Esophagus muscularis mucosa (tissue), 4 donors: ENCODE data around the gene KRTAP29-1. TPM values are rescaled to one million over a fixed set of nuclear protein-coding genes. Genes with fewer than 3 reads are reported as not detected.

Source experiments
- DNase-seq: peaks from one replicate; pipeline ENCODE4 v3.0.0-alpha.2; 2017; ENCODE audit errors: extremely low spot score
- H3K27ac ChIP-seq, 4 donors: fragments of 200-600 bp; sonication (generic); replicated peaks in 1 of 4; 1 replicate in 3 of 4; 2 replicates in 1 of 4; pipeline ENCODE4 v1.5.1; 2016 to 2019; ENCODE audit warnings: mild to moderate bottlenecking in 1 of 4
- H3K27me3 ChIP-seq, 4 donors: fragments of 200-600 bp; sonication (generic); one replicate each; pipeline versions ENCODE4 v1.5.1 to v1.6.0; 2016 to 2019
- H3K36me3 ChIP-seq, 4 donors: fragments of 200-600 bp; sonication (generic); one replicate each; pipeline ENCODE4 v1.5.1; 2016 to 2019
- H3K4me1 ChIP-seq, 4 donors: fragments of 200-600 bp; sonication (generic); one replicate each; pipeline ENCODE4 v1.5.1; 2016 to 2019
- H3K4me3 ChIP-seq, 4 donors: fragments of 200-600 bp; sonication (generic); 1 replicate in 2 of 4; 2 replicates in 2 of 4; pipeline ENCODE4 v1.5.1; 2016 to 2019; ENCODE audit warnings: mild to moderate bottlenecking in 4 of 4, moderate library complexity in 1 of 4
- H3K9me3 ChIP-seq, 4 donors: fragments of 200-600 bp; sonication (generic); 1 replicate in 3 of 4; 2 replicates in 1 of 4; pipeline ENCODE4 v1.5.1; 2016 to 2019
- EP300 ChIP-seq: sonication (generic); formaldehyde crosslinking; IDR thresholded peaks from one replicate; pipeline ENCODE4 v1.6.1; 2017; ENCODE audit warnings: antibody characterized with exemption
- POLR2A ChIP-seq: fragments of 450-650 bp; IDR thresholded peaks from one replicate; pipeline ENCODE4 v1.6.1; 2017; ENCODE audit warnings: antibody characterized with exemption, moderate library complexity, mild to moderate bottlenecking, low read depth
- POLR2AphosphoS5 ChIP-seq, 2 donors: sonication (generic); formaldehyde crosslinking; IDR thresholded peaks; one replicate each; pipeline ENCODE4 v1.6.1; 2017; ENCODE audit warnings: antibody characterized with exemption in 2 of 2
- WGBS: methylation state at CpG from one replicate; pipeline ENCODE4 v1.1.5; 2018; 5-methylcytosine and 5-hydroxymethylcytosine counted together
- intact Hi-C: fragments of 100-400 bp; cut with DNase I; formaldehyde crosslinking; loops from one replicate; pipeline ENCODE4 v1.15.1; 2023
- total RNA-seq, 4 donors: library from RNA; depleted of rRNA; stranded (reverse); fragments of >200 nt; gene quantifications; one replicate each; pipeline versions ENCODE4 v1.1.0 to v1.2.1, GENCODE V29; 2016
- TF ChIP-seq, protein P1 (sequence below), 3 experiments: fragments of 200-600 bp in 2 of 3; fragments of 450-650 bp in 1 of 3; sonication (generic) in 2 of 3; IDR thresholded peaks; one replicate each; pipeline ENCODE4 v1.5.1; 2017 to 2019; ENCODE audit warnings: antibody characterized with exemption in 3 of 3, mild to moderate bottlenecking in 2 of 3, moderate library complexity in 1 of 3

Gene KRTAP29-1
- total RNA-seq, 4 donors from 2014 or later, result not detected

DNA sequence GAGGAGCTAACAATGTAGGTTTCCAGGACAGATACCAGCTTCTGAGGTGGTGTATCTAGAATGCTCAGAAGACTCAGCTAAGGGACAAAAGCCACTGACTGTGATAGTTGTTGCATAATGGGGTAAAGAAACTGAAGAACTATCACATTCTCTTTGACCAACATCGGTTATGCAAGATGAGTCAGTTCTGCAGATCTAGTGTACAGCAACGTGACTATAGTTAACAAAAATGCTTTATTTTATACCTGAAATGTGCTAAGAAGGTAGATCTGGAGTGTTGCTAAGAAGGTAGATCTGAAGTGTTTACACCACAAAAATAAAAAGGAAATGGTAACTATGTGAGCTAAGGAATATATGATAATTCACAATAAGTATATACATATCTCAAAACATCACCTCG is 34.9 kb downstream of the KRTAP29-1 start:
- no peaks in the 10 kb centered on the region for H3K9me3 ChIP-seq
- WGBS, result 72% methylated on average over 3 of the region's 3 CpGs
- H3K27me3 ChIP-seq, result peaks cover 0 to 6% (median 0%) of the 10 kb centered on the region in 4 donors
- no peaks in the 10 kb centered on the region for H3K4me1 ChIP-seq
- H3K4me3 ChIP-seq, result no peak overlapping the region
- no peaks in the 10 kb centered on the region for H3K36me3 ChIP-seq
- TF ChIP-seq, protein P1, sequence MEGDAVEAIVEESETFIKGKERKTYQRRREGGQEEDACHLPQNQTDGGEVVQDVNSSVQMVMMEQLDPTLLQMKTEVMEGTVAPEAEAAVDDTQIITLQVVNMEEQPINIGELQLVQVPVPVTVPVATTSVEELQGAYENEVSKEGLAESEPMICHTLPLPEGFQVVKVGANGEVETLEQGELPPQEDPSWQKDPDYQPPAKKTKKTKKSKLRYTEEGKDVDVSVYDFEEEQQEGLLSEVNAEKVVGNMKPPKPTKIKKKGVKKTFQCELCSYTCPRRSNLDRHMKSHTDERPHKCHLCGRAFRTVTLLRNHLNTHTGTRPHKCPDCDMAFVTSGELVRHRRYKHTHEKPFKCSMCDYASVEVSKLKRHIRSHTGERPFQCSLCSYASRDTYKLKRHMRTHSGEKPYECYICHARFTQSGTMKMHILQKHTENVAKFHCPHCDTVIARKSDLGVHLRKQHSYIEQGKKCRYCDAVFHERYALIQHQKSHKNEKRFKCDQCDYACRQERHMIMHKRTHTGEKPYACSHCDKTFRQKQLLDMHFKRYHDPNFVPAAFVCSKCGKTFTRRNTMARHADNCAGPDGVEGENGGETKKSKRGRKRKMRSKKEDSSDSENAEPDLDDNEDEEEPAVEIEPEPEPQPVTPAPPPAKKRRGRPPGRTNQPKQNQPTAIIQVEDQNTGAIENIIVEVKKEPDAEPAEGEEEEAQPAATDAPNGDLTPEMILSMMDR (IDR thresholded peaks at IDR 0.05), result no peak
- TF ChIP-seq EP300, result no peak
- no peak for TF ChIP-seq POLR2AphosphoS5 (IDR thresholded peaks at IDR 0.05)
- TF ChIP-seq POLR2A, result no peak
- H3K27ac ChIP-seq, result no peak overlapping the region
- DNase-seq, result no peak
- intact Hi-C loops, result no loop called here

DNA sequence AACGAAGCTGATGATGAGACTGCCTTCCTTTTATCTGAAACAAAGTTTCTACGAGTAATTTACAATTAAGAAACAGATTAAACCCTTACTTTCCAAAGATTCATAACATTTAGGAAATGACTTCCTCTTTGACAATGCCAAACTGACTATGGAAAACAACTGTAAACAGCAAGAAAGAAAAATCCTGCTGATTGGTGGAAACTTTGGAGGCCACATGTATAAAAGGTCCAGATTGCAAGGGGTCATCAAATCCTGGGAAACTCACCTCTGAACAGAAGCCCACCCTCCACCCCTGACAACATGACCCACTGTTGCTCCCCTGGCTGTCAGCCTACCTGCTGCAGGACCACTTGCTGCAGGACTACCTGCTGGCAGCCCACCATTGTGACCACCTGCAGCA is 37.6 kb downstream of the KRTAP29-1 start, which contains the start of gene KRTAP9-6:
TSS of gene KRTAP9-6 (plus strand) at position 301 of the 400 bp plus-strand sequence. CDS start at position 301, 0 bp downstream.
- no peak for DNase-seq
- Histone ChIP-seq H3K27me3 (peaks cover 0 to 6% (median 0%) of the 10 kb centered on the region in 4 donors), H3K36me3 (no peaks in the 10 kb centered on the region), H3K4me1 (no peaks in the 10 kb centered on the region), H3K27ac (no peak within 1 kb of the TSS), H3K4me3 (no peak within 1 kb of the TSS), H3K9me3 (no peaks in the 10 kb centered on the region)
- intact Hi-C loops, result no loop called here
- TF ChIP-seq EP300 (no peak), POLR2A (no peak), POLR2AphosphoS5 (IDR thresholded peaks at IDR 0.05) (no peak)
- TF ChIP-seq, protein P1 (IDR thresholded peaks at IDR 0.05), result no peak
- 33% methylated on average over 2 of the region's 2 CpGs for WGBS

DNA sequence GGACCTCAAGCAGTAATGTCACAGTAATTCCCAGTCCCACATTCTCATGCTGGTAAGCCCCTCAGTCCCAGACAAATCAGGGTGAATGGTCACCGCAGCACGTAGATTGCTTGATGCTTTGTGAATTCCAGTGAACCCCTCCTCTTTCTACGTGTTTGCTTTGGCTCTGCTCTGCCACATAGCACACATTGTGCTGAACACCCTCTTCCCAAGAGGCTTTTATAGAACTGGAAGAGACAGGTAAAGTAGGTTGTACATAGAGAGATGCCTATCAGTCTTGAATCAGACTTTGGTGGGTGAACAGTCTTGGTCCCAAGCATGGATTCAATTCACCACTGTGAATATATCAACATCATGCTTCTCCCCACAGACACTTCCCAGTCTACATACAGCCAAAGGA is 38.1 kb downstream of the KRTAP29-1 start:
- Histone ChIP-seq H3K4me3 (no peak overlapping the region), H3K27me3 (peaks cover 0 to 6% (median 0%) of the 10 kb centered on the region in 4 donors), H3K4me1 (no peaks in the 10 kb centered on the region), H3K9me3 (no peaks in the 10 kb centered on the region), H3K36me3 (no peaks in the 10 kb centered on the region), H3K27ac (no peak overlapping the region)
- WGBS, result 100% methylated on average over 3 of the region's 3 CpGs
- DNase-seq, result no peak
- TF ChIP-seq POLR2A (no peak), POLR2AphosphoS5 (IDR thresholded peaks at IDR 0.05) (no peak), EP300 (no peak)
- TF ChIP-seq, protein P1 (IDR thresholded peaks at IDR 0.05), result no peak
- intact Hi-C loops, result no loop called here

DNA sequence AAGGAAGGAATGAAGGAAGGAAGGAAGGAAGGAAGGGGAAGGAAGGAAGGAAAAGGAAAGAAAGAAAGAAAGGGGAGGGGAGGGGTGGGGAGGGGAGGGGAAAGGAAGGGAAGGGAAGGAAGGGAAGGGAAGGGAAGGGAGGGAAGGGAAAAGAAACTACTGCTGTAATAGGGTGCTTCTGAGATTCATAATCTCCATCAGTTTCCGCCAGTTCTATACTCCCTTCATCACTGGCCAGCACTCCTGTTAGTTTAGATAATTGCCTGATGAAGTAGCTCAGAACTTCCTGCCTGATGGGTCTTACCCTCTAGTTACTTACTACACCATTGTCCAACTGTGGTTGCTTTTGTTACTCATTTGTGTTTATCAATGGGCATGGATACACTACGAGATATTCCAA is 39.4 kb downstream of the KRTAP29-1 start:
- no peak overlapping the region for H3K4me3 ChIP-seq
- intact Hi-C loops, result no loop called here
- TF ChIP-seq POLR2AphosphoS5 (IDR thresholded peaks at IDR 0.05) (no peak), POLR2A (no peak), EP300 (no peak)
- TF ChIP-seq, protein P1 (IDR thresholded peaks at IDR 0.05), result no peak
- H3K27ac ChIP-seq, result no peak overlapping the region
- no peak for DNase-seq
- H3K27me3 ChIP-seq, result peaks cover 0 to 6% (median 0%) of the 10 kb centered on the region in 4 donors
- 96% methylated on average over 2 of the region's 2 CpGs for WGBS
- H3K36me3 ChIP-seq, result no peaks in the 10 kb centered on the region
- no peaks in the 10 kb centered on the region for H3K9me3 ChIP-seq
- no peaks in the 10 kb centered on the region for H3K4me1 ChIP-seq

DNA sequence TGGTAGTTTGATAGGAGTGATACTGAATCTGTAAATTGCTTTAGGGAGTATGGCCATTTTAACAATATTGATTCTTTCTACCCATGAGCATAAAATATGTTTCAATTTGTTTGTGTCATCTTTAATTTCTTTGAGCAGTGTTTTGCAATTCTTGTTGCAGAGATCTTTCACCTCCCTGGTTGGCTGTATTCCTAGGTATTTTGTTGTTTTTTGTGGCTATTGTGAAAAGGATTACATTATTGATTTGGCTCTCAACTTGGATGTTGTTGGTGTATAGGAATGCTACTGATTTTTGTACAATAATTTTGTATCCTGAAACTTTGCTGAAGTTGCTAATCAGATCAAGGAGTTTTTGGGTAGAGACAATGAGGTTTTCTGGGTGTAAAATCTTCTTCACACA is 44.2 kb downstream of the KRTAP29-1 start:
- Histone ChIP-seq H3K36me3 (no peaks in the 10 kb centered on the region), H3K4me1 (no peaks in the 10 kb centered on the region), H3K27me3 (peaks cover 0 to 6% (median 0%) of the 10 kb centered on the region in 4 donors), H3K9me3 (no peaks in the 10 kb centered on the region), H3K27ac (no peak overlapping the region), H3K4me3 (no peak overlapping the region)
- DNase-seq, result no peak
- intact Hi-C loops, result no loop called here
- TF ChIP-seq EP300 (no peak), POLR2A (no peak), POLR2AphosphoS5 (IDR thresholded peaks at IDR 0.05) (no peak)
- TF ChIP-seq, protein P1 (IDR thresholded peaks at IDR 0.05), result no peak
